GM18508 (cell line): ENCODE measurements around the gene CCDC54.
A peak's percentile ranks its signal among the peaks of the same experiment; 100 is the strongest.

Experiments used
- ATAC-seq: cut with Tn5 transposase; IDR thresholded peaks from one replicate; pipeline ENCODE4 v1.9.1; 2021; ENCODE audit warnings: moderate number of reproducible peaks; ENCODE audit not compliant: insufficient read depth, unreplicated experiment

CCDC54 gene

GRCh38 chr3:107387555-107387954, 10.3 kb downstream of the CCDC54 start:
- ATAC-seq = no peak

GRCh38 chr3:107392549-107393165, 15.4 kb downstream of the CCDC54 start:
- no peak for ATAC-seq

- ATAC-seq = no peak
Observed at GRCh38 chr3:107394502-107394901, 17.3 kb downstream of the CCDC54 start.

- ATAC-seq = no peak
Observed at GRCh38 chr3:107395066-107395465, 17.8 kb downstream of the CCDC54 start.

GRCh38 chr3:107401301-107401700, 24.1 kb downstream of the CCDC54 start:
- no peak for ATAC-seq

- ATAC-seq = no peak
Observed at GRCh38 chr3:107402214-107402613, 25.0 kb downstream of the CCDC54 start.

- ATAC-seq = no peak
Observed at GRCh38 chr3:107404727-107405469, 27.7 kb downstream of the CCDC54 start.

GRCh38 chr3:107407355-107407754, 30.1 kb downstream of the CCDC54 start:
- ATAC-seq = no peak

- ATAC-seq = no peak
Observed at GRCh38 chr3:107408513-107408912, 31.3 kb downstream of the CCDC54 start.

GRCh38 chr3:107409365-107409764, 32.1 kb downstream of the CCDC54 start:
- no peak for ATAC-seq

- ATAC-seq = no peak
Observed at GRCh38 chr3:107410606-107411005, 33.4 kb downstream of the CCDC54 start.

GRCh38 chr3:107411056-107411455, 33.8 kb downstream of the CCDC54 start:
- no peak for ATAC-seq

GRCh38 chr3:107411779-107412178, 34.5 kb downstream of the CCDC54 start:
- no peak for ATAC-seq

- ATAC-seq = no peak
Observed at GRCh38 chr3:107412376-107412775, 35.1 kb downstream of the CCDC54 start.

GRCh38 chr3:107413264-107413663, 36.0 kb downstream of the CCDC54 start:
- no peak for ATAC-seq

- peak; percentile 90 for ATAC-seq
Observed at GRCh38 chr3:107414325-107414964, 37.2 kb downstream of the CCDC54 start.

GRCh38 chr3:107416138-107416537, 38.9 kb downstream of the CCDC54 start:
- no peak for ATAC-seq

GRCh38 chr3:107416886-107417285, 39.6 kb downstream of the CCDC54 start:
- ATAC-seq = no peak

- ATAC-seq = peak; percentile 71
Observed at GRCh38 chr3:107421170-107421792, 44.0 kb downstream of the CCDC54 start.

GRCh38 chr3:107421881-107422280, 44.6 kb downstream of the CCDC54 start:
- ATAC-seq = no peak

GRCh38 chr3:107425033-107425432, 47.8 kb downstream of the CCDC54 start:
- ATAC-seq = no peak
